Measurements from ENCODE around the gene IGSF21.
A peak's percentile ranks its signal among the peaks of the same experiment; 100 is the strongest.

IGSF21 gene

DNA sequence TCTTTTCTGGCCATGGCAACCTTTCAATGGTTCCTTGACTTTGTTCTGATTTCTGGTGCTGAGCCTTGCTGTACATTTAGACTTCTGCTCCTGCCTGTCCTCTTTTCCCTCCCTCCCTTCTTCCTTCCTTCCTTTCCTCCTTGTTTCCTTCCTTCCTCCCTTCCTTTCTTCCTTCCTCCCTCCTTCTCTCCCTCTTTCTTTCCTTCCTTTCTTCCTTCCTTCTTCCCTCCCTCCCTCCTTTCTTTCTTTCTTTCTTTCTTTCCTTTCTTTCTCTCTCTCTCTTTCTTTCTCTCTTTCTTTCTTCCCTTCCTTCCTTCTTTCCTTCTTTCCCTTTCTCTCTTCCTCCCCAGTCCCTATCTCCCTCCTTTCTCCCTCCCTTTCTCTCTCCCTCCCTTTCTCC is 10.4 kb upstream of the IGSF21 start:
- DNase-seq = no peak

DNA sequence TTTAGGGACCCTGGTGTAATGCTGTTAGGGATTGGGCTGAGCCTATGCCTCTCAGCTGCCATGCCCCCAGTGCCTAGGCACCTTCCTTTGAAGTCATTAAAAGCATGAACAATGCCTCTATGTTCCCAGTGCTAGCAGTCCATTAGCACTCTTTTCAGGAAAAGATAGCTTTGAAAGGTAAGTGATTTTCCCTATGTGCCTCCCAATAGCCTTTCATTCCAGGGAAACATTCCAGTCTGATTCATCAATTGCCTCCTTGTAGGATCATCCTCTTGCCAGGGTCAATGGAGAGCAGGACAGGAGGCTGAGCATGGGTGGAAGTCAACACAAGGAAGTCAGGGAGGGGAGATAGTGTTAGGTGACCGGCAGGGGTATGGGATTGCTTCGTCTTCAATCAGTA is 8.6 kb upstream of the IGSF21 start:
- no peak for DNase-seq

DNA sequence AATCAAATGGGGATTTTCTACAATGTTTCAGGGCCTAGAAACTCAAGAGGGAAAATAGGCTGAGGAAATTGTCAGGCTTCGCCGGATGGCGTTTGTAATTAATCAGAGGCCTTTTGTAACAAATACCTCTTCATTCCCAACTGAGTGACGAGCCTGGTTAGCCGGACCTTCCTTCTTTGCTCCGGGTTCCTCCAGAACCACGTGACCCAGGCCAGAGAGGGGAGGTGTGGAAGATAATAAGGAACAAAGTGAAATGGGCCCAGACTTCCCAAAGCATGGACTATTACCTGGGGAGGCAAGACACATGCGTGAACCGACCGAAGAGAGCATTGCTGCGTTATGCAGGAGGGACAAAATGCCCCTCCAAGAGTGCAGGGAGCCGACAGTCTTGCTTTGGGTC is 7.5 kb upstream of the IGSF21 start:
- DNase-seq = no peak

DNA sequence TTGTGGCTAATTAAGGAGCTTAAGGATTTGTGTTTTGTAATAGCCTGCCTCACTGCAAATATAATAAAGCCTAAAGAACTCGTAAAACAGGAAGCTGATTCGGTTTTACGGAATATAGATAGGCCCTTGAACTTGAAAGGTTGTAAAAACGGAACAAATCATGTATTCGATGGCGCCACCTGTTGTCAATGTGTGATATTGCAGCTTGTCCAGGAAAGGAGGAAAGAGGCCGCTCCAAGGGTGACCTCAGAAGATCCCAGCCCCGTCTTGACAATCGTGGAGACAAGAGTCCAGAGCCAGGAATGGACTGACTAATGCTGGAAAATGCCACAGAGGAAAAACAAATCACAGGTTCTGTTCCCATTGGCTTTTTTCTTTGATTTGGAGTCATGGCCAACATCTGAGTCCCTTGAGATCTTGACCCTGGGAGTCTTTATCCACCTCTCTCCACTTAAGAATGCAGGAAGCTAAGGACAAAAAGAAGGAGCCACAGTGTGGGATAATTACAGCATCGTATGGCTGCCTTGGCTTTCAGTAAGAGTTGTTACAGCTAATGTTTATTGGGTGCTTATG is 7.0 kb upstream of the IGSF21 start:
- peak; percentile 49 for DNase-seq

DNA sequence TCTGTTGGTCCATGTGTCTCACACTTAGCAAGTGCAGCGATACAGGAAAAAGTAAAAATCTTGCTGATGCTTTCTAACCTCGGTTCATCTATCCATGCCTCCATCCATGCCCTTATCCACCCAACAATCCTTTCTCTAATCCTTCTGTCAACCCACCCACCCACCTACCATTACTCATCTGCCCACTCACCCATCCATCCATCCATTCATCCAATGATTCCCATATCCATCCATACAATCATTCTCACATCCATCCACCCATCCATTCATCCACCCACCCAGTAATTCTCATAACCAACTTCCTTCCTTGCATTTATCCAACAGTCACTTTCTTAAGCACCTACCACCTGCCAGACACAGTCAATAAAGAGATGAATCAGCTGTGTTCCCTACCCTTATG is 6.1 kb upstream of the IGSF21 start:
- no peak for DNase-seq

DNA sequence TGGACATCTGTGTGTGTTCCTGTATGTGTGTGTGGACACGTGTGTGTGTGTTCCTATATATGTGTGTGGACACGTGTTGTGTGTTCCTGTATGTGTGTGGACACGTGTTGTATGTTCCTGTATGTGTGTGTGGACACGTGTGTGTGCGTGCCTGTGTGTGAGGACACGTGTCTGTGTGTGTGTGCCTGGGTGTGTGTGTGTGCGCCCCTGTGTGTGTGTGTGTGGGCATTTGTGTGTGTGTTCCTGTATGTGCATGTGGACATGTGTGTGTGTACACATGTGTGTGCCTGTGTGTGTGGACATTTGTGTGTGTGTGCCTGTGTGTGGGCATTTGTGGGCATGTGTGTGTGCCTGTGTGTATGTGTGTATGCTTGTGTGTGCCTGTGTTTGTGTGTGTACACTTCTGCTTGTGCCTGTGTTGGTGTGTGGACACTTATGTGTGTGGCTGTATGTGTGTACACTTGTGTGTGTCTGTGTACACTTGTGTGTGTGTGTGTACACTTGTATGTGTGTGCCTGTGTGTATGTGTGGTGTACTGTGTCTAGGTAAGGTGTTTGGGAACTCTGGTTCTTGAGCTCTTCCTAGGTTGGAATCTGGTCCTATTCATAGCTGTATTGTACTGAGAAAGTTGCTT is 3.7 kb upstream of the IGSF21 start:
- DNase-seq = no peak

DNA sequence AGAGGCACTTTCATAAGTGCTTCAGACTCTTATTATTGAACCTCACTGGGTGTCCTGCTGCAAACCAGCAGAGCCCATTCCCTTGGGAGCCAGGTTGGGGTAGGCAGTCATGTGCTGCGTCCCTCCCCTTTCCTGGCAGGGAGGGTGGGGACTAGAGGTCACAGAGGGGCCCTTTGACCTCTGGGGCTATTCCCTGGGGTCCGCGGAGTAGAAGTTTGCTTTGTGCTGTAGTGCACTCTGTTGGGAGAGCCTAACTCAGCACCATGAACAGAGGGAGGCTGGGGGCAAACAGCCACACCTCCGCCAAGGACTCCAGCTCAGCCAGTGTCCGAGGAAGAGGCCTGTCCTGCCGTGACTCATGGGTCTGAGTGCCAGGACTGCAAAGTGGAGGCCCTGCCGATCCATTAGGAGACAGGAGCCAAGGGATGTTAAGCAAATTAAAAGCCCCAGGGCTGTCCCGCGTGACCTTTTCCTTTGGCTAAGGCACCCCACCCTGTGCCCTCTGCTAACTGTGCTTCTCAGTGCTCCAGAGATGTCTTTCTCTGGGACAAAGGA is 3.0 kb upstream of the IGSF21 start:
- DNase-seq = no peak

DNA sequence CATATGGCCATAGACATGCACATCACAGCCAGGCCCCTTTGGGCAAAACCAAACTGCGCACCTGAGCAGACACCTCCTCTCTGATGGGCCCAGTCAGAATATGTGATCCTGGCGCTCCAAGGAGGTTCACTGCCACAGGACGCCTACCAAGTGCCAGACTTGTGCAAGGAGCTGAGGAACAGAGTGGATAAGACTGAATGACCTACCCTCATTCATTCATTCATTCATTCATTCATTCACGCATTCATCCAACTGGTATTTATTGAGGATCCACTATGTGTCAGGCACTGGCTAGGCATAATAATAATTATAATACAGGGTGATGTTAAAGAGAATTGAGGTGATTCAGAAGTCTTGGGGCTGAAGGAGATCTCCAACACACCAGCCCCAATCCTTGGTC is 2.4 kb upstream of the IGSF21 start:
- no peak for DNase-seq

DNA sequence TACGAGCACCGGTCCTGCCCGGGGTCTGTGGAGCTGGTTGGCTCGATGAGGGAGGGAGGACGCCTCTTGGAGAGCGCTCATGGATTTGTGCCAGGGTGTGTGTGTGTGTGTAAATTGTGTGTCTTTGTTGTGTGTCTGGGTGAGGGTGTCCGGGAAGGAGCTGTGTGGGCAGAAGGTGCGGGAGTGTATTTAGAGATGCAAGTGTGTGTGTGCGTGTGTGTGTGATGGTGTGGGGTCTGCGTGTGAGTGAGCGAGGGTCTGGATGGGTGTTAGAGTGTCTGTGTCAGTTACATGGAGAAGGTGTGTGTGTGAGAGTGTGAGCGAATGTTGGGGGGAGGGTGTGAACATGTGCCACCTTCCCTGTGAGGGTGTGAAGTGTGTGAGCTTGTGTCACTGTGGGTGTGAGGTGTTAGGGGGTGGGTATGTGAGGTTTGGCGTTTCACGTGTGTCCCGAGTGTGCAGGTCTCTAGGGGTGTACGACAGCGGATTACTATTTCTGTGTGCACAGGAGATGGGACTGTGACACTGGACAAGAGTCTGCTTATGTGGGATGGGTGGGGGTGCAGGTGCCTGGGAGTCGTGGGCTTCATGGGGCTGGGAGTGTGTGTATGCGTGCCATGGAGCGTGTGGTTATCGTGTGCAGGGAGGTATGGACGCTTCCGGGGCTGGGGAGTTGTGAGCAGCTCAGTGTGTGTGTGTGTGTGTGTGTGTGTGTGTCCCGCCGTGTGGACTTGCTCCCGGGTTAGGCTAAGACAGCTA is 880 bp downstream of the IGSF21 start:
- peak; percentile 30 for DNase-seq

DNA sequence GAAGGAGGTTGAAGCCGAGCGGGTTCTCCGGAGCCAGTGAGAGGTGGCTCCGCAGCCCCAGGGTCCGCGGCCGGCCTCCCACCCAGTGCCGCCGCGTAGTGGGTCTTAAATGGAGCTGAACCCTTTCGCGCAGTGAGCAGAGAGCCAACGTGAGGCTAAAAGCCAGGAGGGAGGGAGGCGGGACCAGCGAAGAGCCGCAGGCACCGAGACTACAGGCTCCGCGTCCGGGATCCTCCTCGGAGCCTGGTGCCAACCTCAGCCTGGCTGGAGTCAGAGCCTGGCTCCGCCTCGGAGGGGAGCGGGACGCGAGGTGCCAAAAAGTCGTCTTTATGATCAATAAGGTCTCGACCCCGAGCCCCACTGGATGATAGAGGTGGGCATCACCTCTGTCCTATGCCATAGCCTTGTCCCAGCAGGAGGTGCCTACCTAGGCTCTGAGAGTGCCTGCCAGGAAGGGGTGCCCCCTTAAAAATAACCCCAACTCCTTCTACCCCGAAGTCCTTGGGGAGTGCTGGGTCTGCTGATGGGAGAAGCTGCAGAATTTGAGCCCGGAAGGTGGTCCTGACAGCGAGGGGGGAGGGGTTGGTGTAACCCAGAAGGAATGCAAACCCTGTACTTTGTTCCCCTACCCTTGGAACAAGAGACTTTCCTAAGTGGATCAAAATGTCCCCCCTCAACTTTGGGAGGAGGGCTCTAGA is 1.6 kb downstream of the IGSF21 start:
- peak; percentile 43 for DNase-seq

DNA sequence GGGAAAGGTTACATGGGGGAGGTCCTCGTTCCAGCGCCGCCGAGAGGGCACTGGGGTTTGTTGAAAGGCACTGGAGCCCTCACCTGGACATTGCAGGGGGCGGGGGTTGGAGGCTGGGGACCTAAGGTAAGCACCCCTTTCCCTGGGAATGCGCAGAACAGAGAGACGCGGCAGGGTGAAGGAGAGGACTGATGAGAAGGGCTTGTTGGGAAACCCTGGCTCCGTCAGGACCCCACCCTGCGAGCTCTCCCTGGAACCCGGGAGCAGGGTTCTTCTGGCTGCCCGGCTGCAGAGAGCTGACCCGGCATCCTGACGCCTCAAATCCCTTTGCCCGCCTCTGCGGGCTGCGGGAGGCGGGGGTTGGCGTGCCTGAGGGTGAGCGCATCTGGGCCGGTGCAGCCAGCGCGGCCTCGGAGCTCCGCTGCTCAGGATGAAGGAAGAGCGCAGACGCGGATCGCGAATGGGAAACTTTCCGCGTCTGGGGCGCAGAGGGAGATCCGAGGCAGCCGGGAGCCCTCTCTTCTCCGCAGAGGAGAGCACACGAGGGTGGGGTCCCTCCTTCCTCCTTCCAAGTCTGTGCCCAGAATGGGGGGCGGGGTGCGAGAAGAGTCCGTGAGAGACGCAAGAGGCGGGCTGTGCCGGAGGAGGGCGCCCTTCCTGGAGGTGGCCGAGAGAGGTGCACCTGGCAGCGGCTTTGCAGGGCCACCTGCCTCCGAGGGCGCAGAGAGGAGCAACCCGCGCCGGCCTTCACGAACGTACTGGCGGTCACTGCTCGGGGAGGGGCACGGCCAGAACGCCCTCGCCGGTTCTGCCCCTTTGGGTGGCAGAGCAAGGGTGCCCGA is 2.4 kb downstream of the IGSF21 start:
- peak; percentile 21 for DNase-seq

DNA sequence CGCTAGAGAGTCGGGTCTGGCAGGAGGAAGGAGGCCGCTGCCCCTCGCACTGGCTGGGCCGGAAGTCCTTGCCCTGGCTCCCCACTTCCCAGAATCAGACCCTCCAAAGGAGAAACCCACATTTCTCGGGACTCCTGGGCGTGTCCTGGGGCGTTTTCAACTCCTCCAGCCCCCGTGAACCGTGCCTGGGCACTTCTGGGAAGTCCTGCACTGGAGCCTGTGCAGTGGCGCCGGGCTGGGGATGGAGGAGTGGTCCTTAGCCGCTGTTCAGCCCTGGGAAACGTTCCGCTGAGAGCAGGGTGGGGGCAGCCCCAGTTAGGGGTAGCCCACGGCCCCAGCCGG is 3.0 kb downstream of the IGSF21 start:
- no peak for DNase-seq

DNA sequence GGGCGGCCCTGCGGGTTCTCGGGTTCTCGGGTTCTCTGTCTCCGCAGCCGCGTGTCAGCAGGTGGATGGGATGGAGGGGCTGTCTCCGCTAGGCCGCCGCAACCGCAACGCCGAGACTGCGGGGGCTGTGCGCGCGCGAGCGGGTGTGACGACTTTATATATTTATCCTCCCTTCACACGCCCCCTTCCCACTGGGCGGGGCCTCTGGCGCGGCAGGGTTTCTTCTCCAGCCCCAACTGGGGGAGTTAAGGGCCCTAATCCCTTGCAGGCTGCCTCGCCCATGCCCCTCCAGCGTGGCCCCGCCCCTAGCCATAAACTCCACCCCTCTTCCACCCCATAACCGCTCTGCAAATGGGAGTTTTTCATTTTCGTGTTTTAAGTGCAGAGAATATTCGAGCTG is 3.4 kb downstream of the IGSF21 start:
- no peak for DNase-seq

DNA sequence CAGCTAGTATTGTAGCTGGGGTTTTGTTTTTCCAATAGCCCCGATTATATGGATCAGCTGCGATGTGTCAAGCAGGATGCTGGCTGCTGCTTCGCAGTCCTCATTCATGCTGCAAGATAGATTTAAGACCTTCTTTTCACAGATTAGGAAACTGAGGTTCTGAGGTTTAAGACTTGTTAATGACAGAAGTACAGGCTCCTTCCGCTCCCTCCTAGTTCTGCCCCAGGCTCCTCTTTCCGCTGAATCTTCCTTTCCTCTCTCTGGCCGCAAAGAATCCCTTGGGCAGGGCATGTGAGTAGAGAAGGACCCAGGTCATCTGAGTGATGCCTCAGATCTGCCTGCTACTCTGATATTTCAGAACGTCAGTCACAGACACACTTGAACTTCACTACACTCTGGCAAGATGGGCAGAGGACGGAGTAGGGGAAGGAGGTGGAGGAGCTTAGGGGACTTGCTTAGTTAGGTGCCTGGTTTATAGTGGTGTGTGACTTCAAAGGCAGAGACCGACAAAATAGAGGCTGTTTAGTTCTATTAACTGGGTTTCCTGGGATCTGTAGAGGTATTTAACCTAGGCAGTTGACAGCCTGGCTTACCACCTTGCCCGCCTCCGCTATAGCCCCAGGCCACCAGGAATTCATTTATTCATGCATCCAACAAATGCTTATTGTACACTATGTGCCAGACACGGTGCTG is 4.2 kb downstream of the IGSF21 start:
- no peak for DNase-seq

DNA sequence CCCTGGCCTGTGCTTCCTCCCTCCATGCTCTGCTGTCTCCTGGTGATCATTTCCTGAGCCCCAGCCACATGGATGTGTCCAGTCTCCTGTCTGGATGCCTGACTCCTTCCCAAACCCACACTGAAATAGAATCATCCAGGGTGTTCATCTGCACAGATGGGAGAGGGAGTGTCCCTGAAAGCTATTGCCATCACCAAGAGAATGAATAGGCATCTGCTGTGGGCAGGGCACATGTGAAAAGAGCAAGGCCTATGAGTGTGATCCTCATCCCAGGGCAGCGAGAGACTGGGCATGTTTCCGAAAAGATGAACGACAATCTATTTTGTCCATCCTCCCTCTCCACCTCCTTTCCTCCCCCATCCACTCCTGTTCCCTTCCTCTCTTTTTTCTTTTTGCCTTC is 5.0 kb downstream of the IGSF21 start:
- DNase-seq = no peak

DNA sequence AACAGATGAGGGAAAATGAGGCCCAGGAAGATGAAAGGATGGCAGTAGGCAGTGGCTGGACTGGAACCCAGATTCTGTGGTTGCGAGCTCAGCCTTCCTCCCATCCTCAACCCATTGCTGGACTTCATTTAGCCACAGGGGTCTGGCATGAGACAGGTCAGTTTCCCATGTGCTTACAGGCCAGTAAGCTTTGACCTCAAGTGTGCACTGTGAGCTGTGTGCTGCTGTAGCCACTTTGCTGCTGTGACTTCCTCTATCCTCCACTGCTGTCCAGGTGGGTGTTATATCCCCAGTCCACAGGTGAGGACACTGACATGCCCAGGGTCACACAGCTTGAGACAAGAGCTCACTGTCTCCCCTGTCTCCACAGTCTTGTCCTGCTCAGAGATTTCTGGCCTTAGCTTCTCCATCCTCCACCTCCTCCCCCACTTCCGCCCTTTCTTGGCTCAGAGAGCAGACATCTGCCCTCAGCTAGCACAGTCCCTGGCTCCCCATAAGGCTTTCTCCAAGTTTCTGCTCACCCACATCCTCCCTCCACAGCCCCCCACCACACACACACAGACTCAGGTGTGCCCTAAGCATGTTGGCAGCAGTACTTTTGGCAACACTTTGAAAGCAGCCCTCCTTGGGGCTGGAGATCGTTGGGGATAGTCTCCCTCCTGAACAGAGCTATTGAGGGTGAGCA is 7.3 kb downstream of the IGSF21 start:
- no peak for DNase-seq

DNA sequence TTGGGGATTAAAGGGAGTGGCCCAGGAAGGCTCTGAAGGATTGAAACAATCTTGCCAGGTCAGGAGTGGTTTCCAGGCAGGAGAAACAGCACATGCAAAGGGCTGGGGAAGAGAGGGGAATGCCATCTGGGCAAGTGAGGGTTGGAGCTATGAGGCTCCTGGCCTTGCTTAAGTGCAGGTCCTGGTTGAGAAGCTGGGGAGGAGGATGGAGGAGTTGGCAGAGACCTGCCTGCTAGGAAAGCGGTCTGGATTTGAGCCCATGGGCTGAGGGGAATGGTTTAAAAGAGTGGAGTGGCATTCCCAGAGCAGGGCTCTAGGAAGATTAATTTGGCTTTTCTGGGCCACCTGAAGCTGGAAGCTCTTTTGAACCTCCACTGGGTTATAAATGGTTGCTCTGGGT is 9.2 kb downstream of the IGSF21 start:
- DNase-seq = no peak

DNA sequence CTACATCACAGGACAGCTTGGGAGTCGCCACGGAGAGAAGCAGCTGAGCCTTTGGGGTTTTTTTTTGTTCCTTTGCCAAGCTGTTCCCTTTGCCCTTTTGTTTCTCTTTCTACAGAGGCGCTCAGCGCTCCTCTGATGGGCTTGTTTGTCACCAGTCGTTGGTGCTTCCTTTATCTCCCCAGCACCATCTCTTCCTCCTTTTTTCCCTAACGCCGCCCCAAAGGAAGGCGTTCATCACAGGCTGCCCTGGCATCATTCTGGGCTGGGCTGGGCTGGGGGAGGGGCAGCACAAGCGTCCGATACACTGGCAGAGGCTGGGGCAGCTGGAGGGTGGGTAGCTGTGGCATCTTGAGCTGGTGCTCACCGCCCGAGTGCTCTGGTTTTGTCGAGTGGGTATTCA is 10.5 kb downstream of the IGSF21 start:
- DNase-seq = peak; percentile 87

DNA sequence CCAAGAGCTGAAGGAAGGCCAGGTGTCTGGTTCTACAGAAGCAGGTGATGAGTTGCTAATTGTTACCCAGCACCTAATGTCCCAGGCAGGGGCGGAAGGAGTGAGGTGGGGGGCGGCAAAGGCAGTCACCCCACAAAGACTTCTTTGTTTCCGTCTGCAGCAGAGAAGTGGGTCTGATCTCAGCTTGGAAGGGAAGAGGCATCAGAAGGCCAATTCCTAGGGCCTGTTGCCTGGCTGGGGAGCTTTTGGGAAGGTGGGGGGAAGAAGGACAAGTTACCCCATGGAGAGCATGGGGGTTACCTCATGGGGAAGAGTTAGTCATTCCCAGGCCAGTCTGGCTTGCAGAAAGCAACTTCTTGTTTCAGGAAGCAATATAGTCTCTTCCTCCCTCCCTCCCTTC is 10.9 kb downstream of the IGSF21 start:
- DNase-seq = no peak

DNA sequence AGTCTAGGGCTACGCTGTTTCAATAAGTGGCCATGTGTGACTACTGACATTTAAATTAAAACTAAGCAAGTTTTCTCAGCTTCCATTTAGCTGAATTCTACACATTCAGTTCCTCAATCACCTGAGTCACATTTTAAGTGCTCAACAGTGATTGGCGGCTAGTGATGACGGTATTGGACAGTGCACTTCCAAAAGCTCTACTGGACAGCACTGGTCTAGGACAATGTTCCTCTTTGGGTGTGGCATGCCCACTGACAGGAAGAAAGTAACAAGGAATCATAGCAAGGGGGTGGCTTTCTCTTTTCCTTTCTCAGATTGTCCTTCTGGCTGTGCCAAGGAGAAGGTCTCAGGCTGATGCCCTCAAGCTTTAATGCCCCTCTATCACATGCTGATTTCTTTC is 11.7 kb downstream of the IGSF21 start:
- no peak for DNase-seq

DNA sequence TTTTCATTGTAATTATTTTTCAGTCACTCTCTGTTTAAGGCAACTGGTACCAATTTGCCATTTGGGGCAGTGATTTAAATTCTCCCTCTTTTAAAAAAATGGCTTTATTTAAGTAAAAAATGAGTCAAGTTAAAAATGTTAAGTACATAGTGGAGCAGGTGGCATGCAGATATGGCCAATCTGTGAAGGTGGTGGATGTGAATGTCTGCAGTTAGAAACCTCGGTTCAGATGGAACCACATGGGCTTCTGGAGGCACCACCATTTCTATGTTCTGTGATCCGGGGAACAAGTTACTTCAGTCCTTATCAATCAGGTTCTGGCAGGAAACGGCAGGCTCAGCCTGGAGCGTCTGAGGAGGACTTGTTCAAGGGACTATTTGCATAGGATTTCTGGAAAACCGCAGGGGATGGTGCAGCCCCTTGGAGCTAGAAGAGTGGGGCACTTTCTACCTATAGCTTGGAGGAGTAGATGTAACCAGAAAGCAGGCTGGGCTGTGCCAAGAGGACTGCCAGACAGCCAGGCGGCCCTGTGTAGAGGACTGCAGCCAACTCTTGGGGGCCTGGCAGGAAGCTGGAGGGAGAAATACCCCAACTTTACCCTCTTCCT is 12.3 kb downstream of the IGSF21 start:
- no peak for DNase-seq
